ENCODE results near the gene BZW1. TPM values are rescaled to one million over a fixed set of nuclear protein-coding genes. Genes with fewer than 3 reads are reported as not detected.

The BZW1 gene
- 750 and 752 TPM in 2 replicates for total RNA-seq (2012; rRNA removed)

GRCh38 chr2:200811333-200812121 lies at the start of gene BZW1:
Gene BZW1, plus strand, starts transcription at chr2:200811910. Its CDS starts 1,308 bp downstream, at chr2:200813218.
- peak within 1 kb of the TSS; percentile 96 for H3K4me2 ChIP-seq (ENCODE audit: low read length)
- peaks cover 42% of the 10 kb centered on the region for H3K36me3 ChIP-seq (ENCODE audit: insufficient read depth, low read length)
- no peaks in the 10 kb centered on the region for H3K27me3 ChIP-seq (ENCODE audit: control insufficient read depth, insufficient read depth, low read length)
- H3K9me3 ChIP-seq (replicated peaks; ENCODE audit: low read length), result no peaks in the 10 kb centered on the region
- H3K9ac ChIP-seq (ENCODE audit: low read depth, low read length), result peak within 1 kb of the TSS; percentile 99
- peaks cover 37% of the 10 kb centered on the region for H3K4me1 ChIP-seq (ENCODE audit: control insufficient read depth, insufficient read depth, low read length)
- H3K4me3 ChIP-seq (ENCODE audit: low read length), result peak within 1 kb of the TSS; percentile 97

- no peaks in the 10 kb centered on the region for H3K36me3 ChIP-seq (ENCODE audit: insufficient read depth, low read length)
- H3K9me3 ChIP-seq (replicated peaks; ENCODE audit: low read length), result no peaks in the 10 kb centered on the region
- no peak overlapping the region for H3K4me2 ChIP-seq (ENCODE audit: low read length)
- H3K9ac ChIP-seq (ENCODE audit: low read depth, low read length), result no peak overlapping the region
- no peak overlapping the region for H3K4me3 ChIP-seq (ENCODE audit: low read length)
- no peaks in the 10 kb centered on the region for H3K27me3 ChIP-seq (ENCODE audit: control insufficient read depth, insufficient read depth, low read length)
- H3K4me1 ChIP-seq (ENCODE audit: control insufficient read depth, insufficient read depth, low read length), result peaks cover 43% of the 10 kb centered on the region
These were observed 49.6 kb upstream of the BZW1 start for GRCh38 chr2:200762127-200762526.

GRCh38 chr2:200763422-200763821 lies 48.3 kb upstream of the BZW1 start:
- Histone ChIP-seq H3K9ac (ENCODE audit: low read depth, low read length) (no peak overlapping the region), H3K4me2 (ENCODE audit: low read length) (no peak overlapping the region), H3K4me1 (ENCODE audit: control insufficient read depth, insufficient read depth, low read length) (peaks cover 38% of the 10 kb centered on the region), H3K4me3 (ENCODE audit: low read length) (no peak overlapping the region), H3K27me3 (ENCODE audit: control insufficient read depth, insufficient read depth, low read length) (no peaks in the 10 kb centered on the region), H3K9me3 (replicated peaks; ENCODE audit: low read length) (no peaks in the 10 kb centered on the region), H3K36me3 (ENCODE audit: insufficient read depth, low read length) (no peaks in the 10 kb centered on the region)

GRCh38 chr2:200765139-200765951 lies 46.4 kb upstream of the BZW1 start:
- Histone ChIP-seq H3K4me1 (ENCODE audit: control insufficient read depth, insufficient read depth, low read length) (peaks cover 38% of the 10 kb centered on the region), H3K36me3 (ENCODE audit: insufficient read depth, low read length) (no peaks in the 10 kb centered on the region), H3K9me3 (replicated peaks; ENCODE audit: low read length) (no peaks in the 10 kb centered on the region), H3K4me3 (ENCODE audit: low read length) (no peak overlapping the region), H3K9ac (ENCODE audit: low read depth, low read length) (peak overlapping the region; percentile 54), H3K4me2 (ENCODE audit: low read length) (peak overlapping the region; percentile 59), H3K27me3 (ENCODE audit: control insufficient read depth, insufficient read depth, low read length) (no peaks in the 10 kb centered on the region)

- Histone ChIP-seq H3K9ac (ENCODE audit: low read depth, low read length) (peak overlapping the region; percentile 54), H3K4me3 (ENCODE audit: low read length) (no peak overlapping the region), H3K9me3 (replicated peaks; ENCODE audit: low read length) (no peaks in the 10 kb centered on the region), H3K36me3 (ENCODE audit: insufficient read depth, low read length) (no peaks in the 10 kb centered on the region), H3K4me2 (ENCODE audit: low read length) (peak overlapping the region; percentile 59), H3K4me1 (ENCODE audit: control insufficient read depth, insufficient read depth, low read length) (peaks cover 36% of the 10 kb centered on the region), H3K27me3 (ENCODE audit: control insufficient read depth, insufficient read depth, low read length) (no peaks in the 10 kb centered on the region)
These were observed 45.6 kb upstream of the BZW1 start for GRCh38 chr2:200765995-200766660.

- H3K4me3 ChIP-seq (ENCODE audit: low read length), result no peak overlapping the region
- no peak overlapping the region for H3K9ac ChIP-seq (ENCODE audit: low read depth, low read length)
- no peaks in the 10 kb centered on the region for H3K9me3 ChIP-seq (replicated peaks; ENCODE audit: low read length)
These were observed 44.4 kb upstream of the BZW1 start for GRCh38 chr2:200767111-200767885.

GRCh38 chr2:200770847-200771246 lies 40.9 kb upstream of the BZW1 start:
- H3K9me3 ChIP-seq (replicated peaks; ENCODE audit: low read length), result no peaks in the 10 kb centered on the region
- H3K4me1 ChIP-seq (ENCODE audit: control insufficient read depth, insufficient read depth, low read length), result peaks cover 7% of the 10 kb centered on the region
- H3K36me3 ChIP-seq (ENCODE audit: insufficient read depth, low read length), result no peaks in the 10 kb centered on the region
- no peak overlapping the region for H3K9ac ChIP-seq (ENCODE audit: low read depth, low read length)
- no peaks in the 10 kb centered on the region for H3K27me3 ChIP-seq (ENCODE audit: control insufficient read depth, insufficient read depth, low read length)
- H3K4me3 ChIP-seq (ENCODE audit: low read length), result no peak overlapping the region
- H3K4me2 ChIP-seq (ENCODE audit: low read length), result no peak overlapping the region

More at GRCh38 chr2:200767111-200767885, 44.4 kb upstream of the BZW1 start:
- Histone ChIP-seq H3K27me3 (ENCODE audit: control insufficient read depth, insufficient read depth, low read length) (no peaks in the 10 kb centered on the region), H3K4me2 (ENCODE audit: low read length) (no peak overlapping the region), H3K36me3 (ENCODE audit: insufficient read depth, low read length) (no peaks in the 10 kb centered on the region), H3K4me1 (ENCODE audit: control insufficient read depth, insufficient read depth, low read length) (peaks cover 30% of the 10 kb centered on the region)

GRCh38 chr2:200772620-200773019 lies 39.1 kb upstream of the BZW1 start:
- H3K9me3 ChIP-seq (replicated peaks; ENCODE audit: low read length), result no peaks in the 10 kb centered on the region
- no peaks in the 10 kb centered on the region for H3K27me3 ChIP-seq (ENCODE audit: control insufficient read depth, insufficient read depth, low read length)
- H3K36me3 ChIP-seq (ENCODE audit: insufficient read depth, low read length), result no peaks in the 10 kb centered on the region
- no peak overlapping the region for H3K4me2 ChIP-seq (ENCODE audit: low read length)
- H3K4me1 ChIP-seq (ENCODE audit: control insufficient read depth, insufficient read depth, low read length), result peaks cover 4% of the 10 kb centered on the region
- no peak overlapping the region for H3K9ac ChIP-seq (ENCODE audit: low read depth, low read length)
- no peak overlapping the region for H3K4me3 ChIP-seq (ENCODE audit: low read length)

- no peak overlapping the region for H3K4me2 ChIP-seq (ENCODE audit: low read length)
- no peaks in the 10 kb centered on the region for H3K36me3 ChIP-seq (ENCODE audit: insufficient read depth, low read length)
- peaks cover 9% of the 10 kb centered on the region for H3K4me1 ChIP-seq (ENCODE audit: control insufficient read depth, insufficient read depth, low read length)
- no peak overlapping the region for H3K9ac ChIP-seq (ENCODE audit: low read depth, low read length)
- no peaks in the 10 kb centered on the region for H3K27me3 ChIP-seq (ENCODE audit: control insufficient read depth, insufficient read depth, low read length)
- no peaks in the 10 kb centered on the region for H3K9me3 ChIP-seq (replicated peaks; ENCODE audit: low read length)
- no peak overlapping the region for H3K4me3 ChIP-seq (ENCODE audit: low read length)
These were observed 38.6 kb upstream of the BZW1 start for GRCh38 chr2:200773083-200773482.

GRCh38 chr2:200774920-200775319 lies 36.8 kb upstream of the BZW1 start:
- Histone ChIP-seq H3K4me1 (ENCODE audit: control insufficient read depth, insufficient read depth, low read length) (peaks cover 16% of the 10 kb centered on the region), H3K27me3 (ENCODE audit: control insufficient read depth, insufficient read depth, low read length) (no peaks in the 10 kb centered on the region), H3K9ac (ENCODE audit: low read depth, low read length) (no peak overlapping the region), H3K4me2 (ENCODE audit: low read length) (no peak overlapping the region), H3K9me3 (replicated peaks; ENCODE audit: low read length) (no peaks in the 10 kb centered on the region), H3K36me3 (ENCODE audit: insufficient read depth, low read length) (no peaks in the 10 kb centered on the region), H3K4me3 (ENCODE audit: low read length) (no peak overlapping the region)

GRCh38 chr2:200777275-200777674 lies 34.4 kb upstream of the BZW1 start:
- no peak overlapping the region for H3K9ac ChIP-seq (ENCODE audit: low read depth, low read length)
- H3K27me3 ChIP-seq (ENCODE audit: control insufficient read depth, insufficient read depth, low read length), result no peaks in the 10 kb centered on the region
- no peaks in the 10 kb centered on the region for H3K9me3 ChIP-seq (replicated peaks; ENCODE audit: low read length)
- no peak overlapping the region for H3K4me2 ChIP-seq (ENCODE audit: low read length)
- H3K36me3 ChIP-seq (ENCODE audit: insufficient read depth, low read length), result no peaks in the 10 kb centered on the region
- peaks cover 21% of the 10 kb centered on the region for H3K4me1 ChIP-seq (ENCODE audit: control insufficient read depth, insufficient read depth, low read length)
- H3K4me3 ChIP-seq (ENCODE audit: low read length), result no peak overlapping the region

Measured in skeletal muscle satellite cell (primary cell).